Esophagus squamous epithelium (tissue), 5 donors: ENCODE results near the gene RAMP1. TPM values are rescaled to one million over a fixed set of nuclear protein-coding genes. Genes with fewer than 3 reads are reported as not detected.

Source experiments
- DNase-seq: peaks from one replicate; lab custom pipeline; 2025; lab: John Stamatoyannopoulos, UW
- H3K27ac ChIP-seq, 4 donors: fragments of 200-600 bp; sonication (generic); one replicate each; pipeline ENCODE4 v1.5.1; 2016 to 2019; ENCODE audit warnings: mild to moderate bottlenecking in 1 of 4
- H3K27me3 ChIP-seq, 4 donors: fragments of 200-600 bp; sonication (generic); 1 replicate in 3 of 4; 2 replicates in 1 of 4; pipeline versions ENCODE4 v1.5.1 to v1.6.0; 2017 to 2021; ENCODE audit warnings: antibody characterized with exemption in 1 of 4
- H3K36me3 ChIP-seq, 3 donors: fragments of 200-600 bp; sonication (generic); one replicate each; pipeline ENCODE4 v1.5.1; 2016 to 2019
- H3K4me1 ChIP-seq, 3 donors: fragments of 200-600 bp; sonication (generic); one replicate each; pipeline ENCODE4 v1.5.1; 2017 to 2019
- H3K4me3 ChIP-seq, 4 donors: fragments of 200-600 bp; sonication (generic); 1 replicate in 3 of 4; 2 replicates in 1 of 4; pipeline ENCODE4 v1.5.1; 2016 to 2019; ENCODE audit warnings: mild to moderate bottlenecking in 2 of 4, moderate library complexity in 1 of 4
- H3K9me3 ChIP-seq, 3 donors: fragments of 200-600 bp; sonication (generic); one replicate each; pipeline ENCODE4 v1.5.1; 2016 to 2019
- CTCF ChIP-seq, 6 experiments: fragments of 450-650 bp in 4 of 6; fragments of 200-600 bp in 2 of 6; sonication (generic) in 2 of 6; IDR thresholded peaks; one replicate each; pipeline ENCODE4 v1.5.1; 2016 to 2019; ENCODE audit warnings: antibody characterized with exemption in 6 of 6, mild to moderate bottlenecking in 4 of 6, moderate library complexity in 4 of 6
- POLR2A ChIP-seq, 4 donors: fragments of 450-650 bp; IDR thresholded peaks; one replicate each; pipeline ENCODE4 v1.6.1; 2017; ENCODE audit warnings: antibody characterized with exemption in 4 of 4, mild to moderate bottlenecking in 4 of 4, moderate library complexity in 3 of 4
- WGBS, 2 donors: methylation state at CpG; one replicate each; pipeline ENCODE4 v1.1.5; 2018; 5-methylcytosine and 5-hydroxymethylcytosine counted together
- intact Hi-C: fragments of 100-400 bp; cut with DNase I; formaldehyde crosslinking; loops from one replicate; pipeline ENCODE4 v1.15.0; 2022
- total RNA-seq, 4 donors: library from RNA; depleted of rRNA; stranded (reverse); fragments of >200 nt; gene quantifications; one replicate each; pipeline ENCODE4 v1.1.0, GENCODE V29; 2016
- donor health status: DM: yes; HTN: yes; CAD: no.

The RAMP1 gene
- total RNA-seq, 4 donors from 2014 or later = 0.76 to 11.3 (median 4.0) TPM

- Histone ChIP-seq H3K4me3 (no peak overlapping the region), H3K36me3 (no peaks in the 10 kb centered on the region), H3K27ac (no peak overlapping the region), H3K4me1 (peaks cover 12 to 65% (median 22%) of the 10 kb centered on the region in 3 donors), H3K27me3 (no peaks in the 10 kb centered on the region), H3K9me3 (no peaks in the 10 kb centered on the region)
- intact Hi-C loops = no loop called here
- no peak for TF ChIP-seq POLR2A (IDR thresholded peaks at IDR 0.05)
- no peak for TF ChIP-seq CTCF (IDR thresholded peaks at IDR 0.05)
- 58 to 82% methylated on average over 2 of the region's 2 CpGs for WGBS, 2 donors
- DNase-seq = no peak
These were observed 33.1 kb downstream of the RAMP1 start for GRCh38 chr2:237892478-237892877.

DNA sequence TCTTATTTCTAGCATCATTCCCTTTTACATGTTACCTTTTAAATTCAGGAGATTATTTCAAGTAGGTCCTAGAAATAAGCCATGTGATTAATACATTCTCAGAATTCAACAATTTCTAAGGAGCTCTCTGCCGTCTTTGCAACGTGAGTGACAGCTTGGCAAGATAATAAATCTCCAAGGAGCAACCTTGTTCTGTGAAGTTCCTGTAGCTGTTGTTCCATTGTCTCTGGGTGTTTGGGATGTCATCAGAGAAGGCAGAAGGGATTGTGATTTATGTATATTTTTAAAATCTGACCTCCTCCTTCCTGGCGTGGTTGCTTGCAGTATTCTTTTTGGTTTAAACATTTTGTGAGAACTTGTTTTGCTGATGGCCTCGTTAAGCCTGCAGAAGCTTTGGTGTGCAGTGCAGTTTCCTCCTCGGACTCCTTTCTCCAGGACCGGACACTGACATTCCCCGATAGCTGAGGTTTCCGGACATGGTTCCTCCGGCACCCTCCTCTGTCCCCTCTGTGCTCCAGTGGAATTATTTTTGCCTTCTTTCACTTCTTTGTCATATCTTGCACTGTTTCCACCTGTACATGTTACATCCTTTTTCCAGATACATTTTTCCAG, 33.7 kb downstream of the RAMP1 start:
- Histone ChIP-seq H3K27ac (peak overlapping the region in 1 of 4 donors; percentile 42), H3K27me3 (no peaks in the 10 kb centered on the region), H3K4me1 (peaks cover 12 to 65% (median 25%) of the 10 kb centered on the region in 3 donors), H3K36me3 (no peaks in the 10 kb centered on the region), H3K9me3 (no peaks in the 10 kb centered on the region), H3K4me3 (no peak overlapping the region)
- TF ChIP-seq POLR2A (IDR thresholded peaks at IDR 0.05) (no peak), CTCF (IDR thresholded peaks at IDR 0.05) (no peak)
- no peak for DNase-seq
- intact Hi-C loops = no loop called here
- 31 to 52% methylated on average over 9 of the region's 9 CpGs for WGBS, 2 donors

- TF ChIP-seq CTCF (IDR thresholded peaks at IDR 0.05) = no peak
- TF ChIP-seq POLR2A (IDR thresholded peaks at IDR 0.05) = no peak
- Histone ChIP-seq H3K9me3 (no peaks in the 10 kb centered on the region), H3K27me3 (no peaks in the 10 kb centered on the region), H3K4me1 (peaks cover 23 to 72% (median 35%) of the 10 kb centered on the region in 3 donors), H3K4me3 (no peak overlapping the region), H3K36me3 (no peaks in the 10 kb centered on the region), H3K27ac (peak overlapping the region in 3 of 4 donors; percentile 75 to 84 (median 77))
- DNase-seq = no peak
- intact Hi-C loops = no loop called here
- WGBS, 2 donors = 76 to 92% methylated on average over 9 to 13 of the region's 15 CpGs
These were observed 35.1 kb downstream of the RAMP1 start for GRCh38 chr2:237894396-237894979.

- H3K27ac ChIP-seq = peak overlapping the region; percentile 65 to 84 (median 76)
- H3K27me3 ChIP-seq = no peaks in the 10 kb centered on the region
- H3K4me3 ChIP-seq = no peak overlapping the region
- TF ChIP-seq POLR2A (IDR thresholded peaks at IDR 0.05) (no peak), CTCF (IDR thresholded peaks at IDR 0.05) (no peak)
- no peak for DNase-seq
- intact Hi-C loops = no loop called here
- peaks cover 23 to 74% (median 35%) of the 10 kb centered on the region in 3 donors for H3K4me1 ChIP-seq
- 100% methylated on average over 1 of the region's 12 CpGs; no CpG with 5 or more reads in 1 of the 2 donors for WGBS, 2 donors
- no peaks in the 10 kb centered on the region for H3K9me3 ChIP-seq
- no peaks in the 10 kb centered on the region for H3K36me3 ChIP-seq
These were observed 35.6 kb downstream of the RAMP1 start for GRCh38 chr2:237894986-237895543.
